NT2/D1 (cell line): ENCODE data around the gene FHOD3.

ENCODE experiments used
- SUZ12 ChIP-seq: IDR thresholded peaks from 2 replicates; pipeline ENCODE4 v1.6.1; 2011; ENCODE audit not compliant: insufficient read length, insufficient read depth; ENCODE audit errors: extremely low read depth
- YY1 ChIP-seq: IDR thresholded peaks from 2 replicates; pipeline ENCODE4 v1.6.1; 2011; ENCODE audit not compliant: insufficient read length, insufficient read depth
- ZNF274 ChIP-seq: IDR thresholded peaks from 2 replicates; pipeline ENCODE4 v1.6.1; 2011; ENCODE audit warnings: mild to moderate bottlenecking, low read depth, low read length

DNA sequence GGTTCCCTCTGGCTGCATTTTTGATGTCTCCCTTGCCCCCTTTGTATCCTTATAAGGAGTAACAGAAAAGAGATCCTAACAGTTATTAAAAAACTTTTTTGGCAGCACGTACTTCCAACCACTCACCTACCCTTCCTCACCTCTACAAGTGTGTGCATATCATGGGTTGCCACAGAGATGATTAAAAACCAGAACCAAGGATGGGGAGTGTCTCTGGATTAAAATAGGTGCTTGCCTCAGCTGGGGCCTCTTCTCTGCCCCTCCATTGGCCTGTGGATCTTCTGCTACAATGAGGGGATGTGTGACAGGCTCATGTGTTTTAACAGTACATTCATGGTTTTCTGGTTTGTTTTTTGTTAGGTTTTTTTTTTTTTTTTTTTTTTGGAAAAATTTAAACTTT, 160.8 kb downstream of the FHOD3 start:
- TF ChIP-seq YY1 (no peak), ZNF274 (no peak), SUZ12 (no peak)
